SK-N-SH (cell line): ENCODE measurements around the gene PPP4R2. TPM values are rescaled to one million over a fixed set of nuclear protein-coding genes. Genes with fewer than 3 reads are reported as not detected.

Experiments used
- CTCF ChIA-PET: fragments of 300-600, 350-600 bp; formaldehyde crosslinking; extraction: SDS; loops from one replicate; lab custom pipeline; 2021; lab: Yijun Ruan, JAX
- POLR2A ChIA-PET: fragments of 350-600 bp; sonication (Branson Sonifier 250); formaldehyde crosslinking; extraction: SDS; loops from one replicate; lab custom pipeline; 2020; ENCODE audit warnings: antibody characterized with exemption, inconsistent platforms; lab: Yijun Ruan, JAX
- DNase-seq: peaks from one replicate; pipeline ENCODE4 v3.0.0; 2012
- H2AFZ ChIP-seq: fragments of 200-600 bp; sonication (generic); 2 replicates; pipeline ENCODE4 v1.8.1; 2016; ENCODE audit warnings: antibody characterized with exemption, mild to moderate bottlenecking, low read depth
- H3F3A ChIP-seq: fragments of 200-600 bp; sonication (generic); replicated peaks from 2 replicates; pipeline ENCODE3; 2016; ENCODE audit warnings: antibody characterized with exemption, mild to moderate bottlenecking; ENCODE audit not compliant: insufficient read depth
- H3K27ac ChIP-seq, 2 experiments: fragments of 200-500 bp in 1 of 2; fragments of 200-600 bp in 1 of 2; sonication (Bioruptor generic) in 1 of 2; sonication (generic), shearing (Covaris generic) in 1 of 2; 2 replicates each; pipeline versions ENCODE4 v1.5.1 to v1.6.1; 2014 to 2016; ENCODE audit warnings: low read depth in 2 of 2, inconsistent platforms in 1 of 2, low read length in 1 of 2, mild to moderate bottlenecking in 1 of 2, mixed read lengths in 1 of 2
- H3K27me3 ChIP-seq: fragments of 200-600 bp; sonication (generic), shearing (Covaris generic); 2 replicates; pipeline ENCODE4 v1.6.1; 2016; ENCODE audit warnings: mixed run types; ENCODE audit not compliant: insufficient read depth
- H3K36me3 ChIP-seq, 2 experiments: fragments of 200-500 bp in 1 of 2; fragments of 200-600 bp in 1 of 2; sonication (Bioruptor generic) in 1 of 2; sonication (generic) in 1 of 2; replicated peaks in 1 of 2; 2 replicates each; pipeline versions ENCODE3 to v1.5.1; 2014 to 2016; ENCODE audit warnings: low read length in 1 of 2, mild to moderate bottlenecking in 1 of 2; ENCODE audit not compliant: insufficient read depth in 2 of 2, control insufficient read depth in 1 of 2
- H3K4me1 ChIP-seq, 2 experiments: fragments of 200-500 bp in 1 of 2; fragments of 200-600 bp in 1 of 2; sonication (Bioruptor generic) in 1 of 2; sonication (generic), shearing (Covaris generic) in 1 of 2; 2 replicates each; pipeline versions ENCODE4 v1.5.1 to v1.6.1; 2014 to 2016; ENCODE audit warnings: low read depth in 1 of 2, low read length in 1 of 2, mixed run types in 1 of 2; ENCODE audit not compliant: insufficient read depth in 2 of 2, control insufficient read depth in 1 of 2
- H3K4me2 ChIP-seq: fragments of 200-600 bp; sonication (generic), shearing (Covaris generic); 2 replicates; pipeline ENCODE4 v1.6.1; 2017; ENCODE audit warnings: mixed run types
- H3K4me3 ChIP-seq, 2 experiments: fragments of 200-500 bp in 1 of 2; fragments of 200-600 bp in 1 of 2; sonication (Bioruptor generic) in 1 of 2; sonication (generic), shearing (Covaris generic) in 1 of 2; 2 replicates each; pipeline versions ENCODE4 v1.5.1 to v1.8.1; 2014 to 2016; ENCODE audit warnings: low read depth in 2 of 2, inconsistent platforms in 1 of 2, low read length in 1 of 2, mild to moderate bottlenecking in 1 of 2, mixed read lengths in 1 of 2, moderate library complexity in 1 of 2
- H3K79me2 ChIP-seq: fragments of 200-600 bp; sonication (generic); 2 replicates; pipeline ENCODE4 v1.8.1; 2017; ENCODE audit warnings: mild to moderate bottlenecking; ENCODE audit not compliant: insufficient read depth
- H3K9ac ChIP-seq: fragments of 200-600 bp; sonication (generic); 2 replicates; pipeline ENCODE4 v1.6.1; 2017; ENCODE audit warnings: mixed run types
- H3K9me2 ChIP-seq: fragments of 200-600 bp; sonication (generic); 2 replicates; pipeline ENCODE4 v1.6.1; 2017; ENCODE audit warnings: mixed run types
- H3K9me3 ChIP-seq: fragments of 200-600 bp; sonication (generic); 2 replicates; pipeline ENCODE4 v1.6.1; 2017; ENCODE audit warnings: mixed run types, mild to moderate bottlenecking, moderate library complexity
- H4K20me1 ChIP-seq: fragments of 200-600 bp; sonication (generic); 2 replicates; pipeline ENCODE4 v1.6.1; 2017; ENCODE audit warnings: mild to moderate bottlenecking, mixed run types; ENCODE audit not compliant: insufficient read depth
- ELF1 ChIP-seq: IDR thresholded peaks from 2 replicates; pipeline ENCODE4 v1.4.0; 2012
- EP300 ChIP-seq, 2 experiments: IDR thresholded peaks; 2 replicates each; pipeline versions ENCODE4 v1.4.0 to v1.6.1; 2012; ENCODE audit warnings: borderline replicate concordance in 1 of 2, low read depth in 1 of 2, low read length in 1 of 2
- EZH2phosphoT487 ChIP-seq: fragments of 200-600 bp; sonication (generic); IDR thresholded peaks from 2 replicates; pipeline ENCODE4 v1.6.1; 2017; ENCODE audit warnings: low read depth, mixed run types, mild to moderate bottlenecking, antibody characterized with exemption, moderate library complexity, borderline replicate concordance
- FOXM1 ChIP-seq: IDR thresholded peaks from 2 replicates; pipeline ENCODE4 v1.4.0; 2012; ENCODE audit warnings: low read depth, mild to moderate bottlenecking
- GATA2 ChIP-seq: sonication (generic); formaldehyde crosslinking; IDR thresholded peaks from 2 replicates; pipeline ENCODE4 v1.5.0; 2020; ENCODE audit warnings: mild to moderate bottlenecking, missing genetic modification reagents
- JUND ChIP-seq: IDR thresholded peaks from 2 replicates; pipeline ENCODE4 v1.4.0; 2012
- MXI1 ChIP-seq: IDR thresholded peaks from 2 replicates; pipeline ENCODE4 v1.6.1; 2012; ENCODE audit warnings: mild to moderate bottlenecking, low read depth, low read length, improper control_type of control experiment
- NFIC ChIP-seq: IDR thresholded peaks from 2 replicates; pipeline ENCODE4 v1.4.0; 2012; ENCODE audit warnings: borderline replicate concordance
- POLR2AphosphoS5 ChIP-seq: IDR thresholded peaks from 2 replicates; pipeline ENCODE4 v1.6.1; 2012; ENCODE audit warnings: low read depth, low read length
- RAD21 ChIP-seq: IDR thresholded peaks from 2 replicates; pipeline ENCODE4 v1.6.1; 2012; ENCODE audit warnings: mild to moderate bottlenecking, low read length
- RFX5 ChIP-seq: IDR thresholded peaks from 2 replicates; pipeline ENCODE4 v1.6.1; 2012; ENCODE audit warnings: mild to moderate bottlenecking, improper control_type of control experiment, low read length
- RXRA ChIP-seq: IDR thresholded peaks from 2 replicates; pipeline ENCODE4 v1.4.0; 2012; ENCODE audit warnings: low read depth, mild to moderate bottlenecking, borderline replicate concordance
- SMC3 ChIP-seq: IDR thresholded peaks from 2 replicates; pipeline ENCODE4 v1.6.1; 2012; ENCODE audit warnings: low read depth, low read length, improper control_type of control experiment
- TAF1 ChIP-seq: IDR thresholded peaks from 2 replicates; pipeline ENCODE4 v1.6.1; 2012; ENCODE audit warnings: low read depth, mild to moderate bottlenecking, low read length, moderate library complexity, borderline replicate concordance
- TCF12 ChIP-seq: IDR thresholded peaks from 2 replicates; pipeline ENCODE4 v1.4.0; 2012
- TEAD4 ChIP-seq: IDR thresholded peaks from 2 replicates; pipeline ENCODE4 v1.4.0; 2012; ENCODE audit warnings: mild to moderate bottlenecking, borderline replicate concordance; ENCODE audit not compliant: insufficient read depth
- USF1 ChIP-seq: IDR thresholded peaks from 2 replicates; pipeline ENCODE4 v1.4.0; 2012; ENCODE audit warnings: low read depth, borderline replicate concordance
- USF2 ChIP-seq: fragments of 150-350 bp; IDR thresholded peaks from 2 replicates; pipeline ENCODE4 v1.6.1; 2017; ENCODE audit warnings: antibody characterized with exemption, low read length, low read depth, borderline replicate concordance
- polyA plus RNA-seq, 3 experiments: library from polyadenylated mRNA; depleted of rRNA; stranded (reverse); fragments of >200 nt; gene quantifications; 2 replicates each; pipeline ENCODE4 v1.2.3, GENCODE V29; 2012
- TF ChIP-seq, protein P1 (sequence below): fragments of 200-600 bp; sonication (generic); IDR thresholded peaks from 2 replicates; pipeline ENCODE4 v1.6.1; 2017; ENCODE audit warnings: antibody characterized with exemption, mild to moderate bottlenecking, moderate library complexity
- TF ChIP-seq, protein P2 (sequence below): IDR thresholded peaks from 2 replicates; pipeline ENCODE4; 2012

The PPP4R2 gene
- polyA plus RNA-seq, 1 of the 3 experiments (the other 2 are of a cell fraction), result 8.9 TPM

- Histone ChIP-seq H3K9me2 (no peaks in the 10 kb centered on the region), H4K20me1 (peaks cover 97% of the 10 kb centered on the region)
- no peak for TF ChIP-seq FOXM1
- TF ChIP-seq SMC3, result no peak
- TF ChIP-seq, protein P1, sequence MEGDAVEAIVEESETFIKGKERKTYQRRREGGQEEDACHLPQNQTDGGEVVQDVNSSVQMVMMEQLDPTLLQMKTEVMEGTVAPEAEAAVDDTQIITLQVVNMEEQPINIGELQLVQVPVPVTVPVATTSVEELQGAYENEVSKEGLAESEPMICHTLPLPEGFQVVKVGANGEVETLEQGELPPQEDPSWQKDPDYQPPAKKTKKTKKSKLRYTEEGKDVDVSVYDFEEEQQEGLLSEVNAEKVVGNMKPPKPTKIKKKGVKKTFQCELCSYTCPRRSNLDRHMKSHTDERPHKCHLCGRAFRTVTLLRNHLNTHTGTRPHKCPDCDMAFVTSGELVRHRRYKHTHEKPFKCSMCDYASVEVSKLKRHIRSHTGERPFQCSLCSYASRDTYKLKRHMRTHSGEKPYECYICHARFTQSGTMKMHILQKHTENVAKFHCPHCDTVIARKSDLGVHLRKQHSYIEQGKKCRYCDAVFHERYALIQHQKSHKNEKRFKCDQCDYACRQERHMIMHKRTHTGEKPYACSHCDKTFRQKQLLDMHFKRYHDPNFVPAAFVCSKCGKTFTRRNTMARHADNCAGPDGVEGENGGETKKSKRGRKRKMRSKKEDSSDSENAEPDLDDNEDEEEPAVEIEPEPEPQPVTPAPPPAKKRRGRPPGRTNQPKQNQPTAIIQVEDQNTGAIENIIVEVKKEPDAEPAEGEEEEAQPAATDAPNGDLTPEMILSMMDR, result no peak
- TF ChIP-seq TAF1, result no peak
- TF ChIP-seq NFIC, result no peak
- no peak for TF ChIP-seq EP300 (IDR thresholded peaks at IDR 0.05; ENCODE audit: borderline replicate concordance in 1 of 2, low read depth in 1 of 2, low read length in 1 of 2)
- TF ChIP-seq RXRA, result no peak
- no peak for TF ChIP-seq MXI1
- no peak for TF ChIP-seq RAD21
- TF ChIP-seq, protein P2, sequence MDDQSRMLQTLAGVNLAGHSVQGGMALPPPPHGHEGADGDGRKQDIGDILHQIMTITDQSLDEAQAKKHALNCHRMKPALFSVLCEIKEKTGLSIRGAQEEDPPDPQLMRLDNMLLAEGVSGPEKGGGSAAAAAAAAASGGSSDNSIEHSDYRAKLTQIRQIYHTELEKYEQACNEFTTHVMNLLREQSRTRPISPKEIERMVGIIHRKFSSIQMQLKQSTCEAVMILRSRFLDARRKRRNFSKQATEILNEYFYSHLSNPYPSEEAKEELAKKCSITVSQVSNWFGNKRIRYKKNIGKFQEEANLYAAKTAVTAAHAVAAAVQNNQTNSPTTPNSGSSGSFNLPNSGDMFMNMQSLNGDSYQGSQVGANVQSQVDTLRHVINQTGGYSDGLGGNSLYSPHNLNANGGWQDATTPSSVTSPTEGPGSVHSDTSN, result no peak
- TF ChIP-seq USF1, result no peak
- no peak for TF ChIP-seq TCF12
- TF ChIP-seq USF2, result no peak
- TF ChIP-seq GATA2 (CRISPR knock-in tag), result no peak
- TF ChIP-seq TEAD4, result no peak
- TF ChIP-seq EZH2phosphoT487, result no peak
- TF ChIP-seq JUND, result no peak
- no peak for TF ChIP-seq RFX5
- no peak for TF ChIP-seq POLR2AphosphoS5
- TF ChIP-seq ELF1, result no peak
- TF ChIP-seq, all 33 proteins: peak for 0
- no peak overlapping the region for H3K4me3 ChIP-seq
- H3K36me3 ChIP-seq, result peaks cover 0 to 8% of the 10 kb centered on the region in 2 experiments
- peaks cover 5 to 9% of the 10 kb centered on the region in 2 experiments; a peak in 2 of 4 replicates for H3K4me1 ChIP-seq
- H3K27ac ChIP-seq, result no peak overlapping the region
- no peak overlapping the region for H3K4me2 ChIP-seq
- H3K9ac ChIP-seq, result no peak overlapping the region
- H3K79me2 ChIP-seq, result peaks cover 100% of the 10 kb centered on the region
- no peak for DNase-seq
- H3F3A ChIP-seq, result peaks cover 22% of the 10 kb centered on the region
- H3K27me3 ChIP-seq, result no peaks in the 10 kb centered on the region
- no peak overlapping the region for H2AFZ ChIP-seq
- ChIA-PET POLR2A (no interaction called here), CTCF (interaction anchor here (0.5 to 0.9 kb wide), 2 partner anchors 26 to 688 kb away, joined by 3 read pairs; no protein-coding TSS in a partner anchor)
- H3K9me3 ChIP-seq, result no peaks in the 10 kb centered on the region
Observed at GRCh38 chr3:73024836-73025235, 28.2 kb downstream of the PPP4R2 start.
